HG03378 (cell line): ENCODE data around the gene ZNF618.

Experiments
- ATAC-seq: cut with Tn5 transposase; IDR thresholded peaks from one replicate; pipeline ENCODE4 v1.9.1; 2021; ENCODE audit warnings: mild to moderate bottlenecking, moderate library complexity; ENCODE audit not compliant: unreplicated experiment

Gene ZNF618

GRCh38 chr9:113953531-113953930, 77.4 kb downstream of the ZNF618 start:
- no peak for ATAC-seq

- no peak for ATAC-seq
Observed at GRCh38 chr9:113954591-113954990, 78.5 kb downstream of the ZNF618 start.

DNA sequence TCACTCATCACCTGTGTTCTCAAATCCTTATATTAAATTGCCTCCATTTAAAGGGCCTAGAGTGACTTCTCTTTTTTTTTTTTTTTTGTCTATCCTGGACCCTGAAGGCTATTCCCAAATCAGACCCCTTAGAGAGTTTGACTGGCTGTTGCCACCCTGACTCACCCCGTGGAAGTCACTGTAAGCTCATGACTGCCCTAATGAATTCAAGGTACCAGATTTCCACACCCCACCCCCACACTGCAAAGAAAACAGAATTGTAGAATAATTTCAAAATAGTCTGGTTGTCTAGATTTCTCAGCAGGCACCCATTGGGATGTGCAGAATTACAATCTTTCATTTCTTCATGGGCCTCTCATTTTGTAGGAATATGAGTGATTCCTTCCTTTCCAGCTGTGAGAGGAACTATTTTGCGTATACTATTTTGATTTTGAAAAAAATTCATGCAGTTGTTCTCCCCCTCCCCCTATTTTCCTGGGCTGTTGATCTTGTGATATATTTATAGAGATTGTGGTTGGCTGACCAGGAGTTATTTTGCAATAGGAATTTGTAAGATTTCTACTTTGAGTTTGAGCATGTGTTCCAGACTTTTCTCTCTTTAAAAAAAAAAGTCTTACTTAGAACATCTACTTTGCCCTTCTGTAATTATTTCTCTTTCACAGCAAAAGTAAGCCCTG, 79.1 kb downstream of the ZNF618 start:
- no peak for ATAC-seq

- no peak for ATAC-seq
Observed at GRCh38 chr9:113956901-113957300, 80.8 kb downstream of the ZNF618 start.

DNA sequence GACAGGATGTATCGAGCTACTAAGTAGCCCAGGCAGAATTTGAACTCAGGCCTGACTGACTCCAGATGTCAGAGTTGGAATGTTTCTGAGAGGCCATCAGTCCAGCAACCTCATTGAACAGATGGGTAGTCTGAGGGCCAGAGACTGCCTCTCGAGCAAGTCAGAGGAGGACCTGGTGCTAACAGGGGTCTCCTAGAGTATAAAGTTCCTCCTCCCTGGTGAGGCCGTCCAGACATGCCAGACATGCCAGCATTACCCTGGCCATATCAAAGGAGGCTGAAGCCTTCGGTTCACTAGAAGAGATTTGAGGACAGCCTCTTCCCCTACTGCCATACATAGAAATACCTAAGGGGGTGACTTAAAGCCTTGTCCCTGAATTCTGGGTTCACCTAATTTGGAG, 81.2 kb downstream of the ZNF618 start:
- no peak for ATAC-seq

DNA sequence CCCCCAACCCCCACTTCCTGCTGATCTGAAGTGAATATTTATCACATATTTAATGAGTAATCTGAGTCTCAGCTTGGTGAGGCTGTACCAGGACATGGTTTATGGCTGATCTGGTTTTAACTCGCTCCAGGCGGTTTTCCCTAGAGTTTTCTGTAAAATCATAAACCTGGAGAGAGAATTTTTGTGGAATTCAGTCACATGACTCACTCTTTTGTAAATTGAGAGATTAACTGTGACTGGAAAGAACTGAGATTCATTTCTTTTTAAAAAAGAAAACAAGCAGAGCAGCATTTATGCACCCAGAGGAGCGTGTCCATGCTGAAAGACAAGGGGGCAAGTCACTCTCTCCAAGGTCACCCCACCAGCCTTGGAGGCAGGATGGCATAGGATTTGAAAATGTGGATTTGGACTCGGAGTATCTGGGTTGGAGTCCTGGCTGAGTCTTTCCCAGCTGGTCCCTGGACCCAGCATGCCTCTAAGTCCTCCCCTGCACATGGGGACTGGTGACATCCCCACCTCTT, 81.8 kb downstream of the ZNF618 start:
- ATAC-seq, result no peak

DNA sequence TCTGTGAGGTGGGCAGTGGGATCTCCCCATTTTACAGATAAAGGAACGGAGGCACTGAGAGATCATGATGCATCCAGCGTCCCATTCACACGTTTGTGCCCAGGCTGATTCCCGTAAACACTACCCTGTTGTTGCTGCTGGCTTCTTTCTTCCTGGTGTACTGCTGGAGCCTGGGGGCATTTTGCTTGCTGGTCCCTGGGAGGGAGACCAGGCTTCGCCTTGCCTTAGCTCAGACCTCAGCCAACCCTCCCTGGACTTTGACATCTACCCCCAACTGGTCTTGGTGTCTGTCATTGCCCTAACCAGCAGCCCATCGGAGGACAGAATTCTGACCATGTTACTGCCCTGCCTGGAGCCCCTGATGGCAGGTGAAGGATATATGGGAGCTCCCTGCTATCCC, 82.4 kb downstream of the ZNF618 start:
- ATAC-seq, result no peak

GRCh38 chr9:113960768-113961167, 84.7 kb downstream of the ZNF618 start:
- ATAC-seq, result no peak

DNA sequence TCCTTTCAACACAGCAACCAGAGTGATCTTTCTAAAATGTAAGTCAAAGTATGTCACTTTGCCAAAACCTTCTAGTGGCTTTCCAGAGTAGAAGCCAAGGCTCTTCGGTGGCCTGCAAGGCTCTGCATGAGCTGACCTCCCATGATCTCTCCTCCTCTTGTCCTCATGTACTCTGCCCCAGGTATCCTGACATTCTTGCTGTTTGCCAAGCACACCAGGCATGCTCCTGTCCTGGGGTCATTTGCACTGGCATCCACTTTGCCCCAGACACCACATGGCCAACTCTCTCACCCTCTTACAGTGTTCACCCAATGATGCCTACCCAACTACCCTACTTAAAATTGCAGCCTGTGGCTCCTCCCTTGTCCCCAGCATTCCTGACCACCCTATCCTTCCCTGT, 86.3 kb downstream of the ZNF618 start:
- no peak for ATAC-seq

DNA sequence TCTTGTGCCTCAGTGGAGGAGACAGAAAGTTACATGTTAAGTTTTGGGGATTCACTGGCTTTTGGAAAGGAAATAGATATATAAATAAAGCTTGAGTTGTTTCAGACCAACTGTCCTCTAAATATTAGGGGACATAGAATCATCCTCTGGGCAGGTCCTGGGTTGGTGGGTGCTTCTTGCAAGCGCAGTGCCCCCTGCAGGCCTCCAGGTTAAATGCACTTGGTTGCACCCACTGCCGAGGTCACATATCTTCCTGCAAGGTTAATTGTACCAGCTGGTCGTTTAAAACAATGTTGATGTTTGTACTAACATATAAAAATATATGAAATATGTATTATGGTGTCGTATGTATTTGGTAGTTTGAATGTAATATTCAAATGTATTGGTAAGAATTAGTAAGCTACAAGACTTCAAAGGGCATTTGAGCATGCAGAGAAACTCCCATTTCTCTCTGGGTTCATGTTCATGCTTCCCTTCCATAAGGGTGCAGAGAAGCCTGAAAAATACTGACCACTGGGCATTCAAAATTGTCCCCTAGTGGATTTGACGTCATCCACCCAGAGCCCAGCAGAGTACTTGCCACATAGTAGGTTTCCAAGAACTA, 87.0 kb downstream of the ZNF618 start:
- no peak for ATAC-seq

DNA sequence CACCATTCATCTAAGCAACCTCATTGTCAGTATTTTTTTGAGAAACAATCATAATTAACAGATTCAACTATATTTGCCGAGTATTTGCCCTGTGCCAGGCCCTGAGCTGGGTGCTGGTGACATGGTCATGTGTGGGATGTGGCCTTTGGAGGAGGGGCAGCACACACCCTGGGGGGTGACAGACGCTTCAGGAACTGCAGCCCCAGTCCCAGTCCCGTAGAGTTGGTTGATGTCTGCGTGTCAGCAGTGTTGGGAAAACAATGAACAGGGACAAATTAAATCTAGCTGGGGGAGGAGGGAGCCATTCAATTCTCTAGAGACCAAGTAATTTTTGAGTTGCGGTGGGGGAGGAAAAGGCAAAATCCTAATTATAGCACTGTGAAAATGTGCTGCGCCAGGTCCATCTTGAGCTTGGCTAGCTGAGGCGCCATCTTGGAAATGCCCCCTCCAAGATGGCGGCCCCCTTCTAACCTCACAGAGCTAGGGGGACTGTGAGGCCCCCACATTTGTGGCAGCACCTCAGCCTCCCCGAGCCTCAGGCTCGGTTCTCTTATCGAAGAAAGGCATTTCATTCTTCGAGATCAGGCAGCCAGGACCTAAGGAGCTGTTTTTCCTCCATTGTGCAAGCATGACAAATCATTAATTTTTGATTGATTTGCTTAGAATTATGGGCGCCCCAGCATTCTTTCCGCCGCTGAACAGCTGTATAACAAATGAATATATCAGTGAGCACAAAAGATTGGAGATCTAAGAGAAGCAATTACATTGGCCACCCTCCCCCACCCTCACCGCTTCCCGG, 87.8 kb downstream of the ZNF618 start:
- no peak for ATAC-seq

DNA sequence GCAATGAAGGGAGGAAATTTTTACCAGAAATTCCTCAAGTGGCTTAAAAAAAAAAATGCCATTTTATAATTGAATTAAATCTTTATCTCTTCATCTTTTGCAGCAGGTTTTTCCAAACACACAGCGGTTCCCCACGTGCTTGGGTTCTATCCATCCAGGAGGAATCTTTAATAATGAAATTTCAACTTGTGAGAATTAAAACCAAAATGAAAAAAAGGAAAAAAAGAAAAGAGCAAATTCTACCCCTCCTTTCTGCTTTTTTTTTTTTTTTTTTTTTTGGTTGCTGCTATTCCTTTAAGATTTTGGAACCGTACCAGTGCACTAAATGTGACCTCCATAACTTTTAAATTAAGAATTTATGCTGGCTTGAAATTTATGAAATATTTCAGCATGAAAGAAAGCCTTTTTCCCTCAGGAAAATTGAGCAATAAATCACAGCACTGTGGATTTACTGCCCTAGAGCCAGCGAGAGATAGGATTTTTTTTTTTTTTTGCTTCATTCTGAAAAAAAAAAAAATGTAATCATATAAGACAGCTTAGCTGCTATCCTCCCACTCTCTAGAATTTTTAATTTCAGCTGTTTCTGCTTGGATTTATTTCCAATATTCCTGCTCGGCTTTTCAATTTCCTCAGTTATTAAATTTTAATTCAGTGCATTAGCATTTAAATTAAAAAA, 88.5 kb downstream of the ZNF618 start:
- no peak for ATAC-seq

- no peak for ATAC-seq
Observed at GRCh38 chr9:113966394-113966793, 90.3 kb downstream of the ZNF618 start.

DNA sequence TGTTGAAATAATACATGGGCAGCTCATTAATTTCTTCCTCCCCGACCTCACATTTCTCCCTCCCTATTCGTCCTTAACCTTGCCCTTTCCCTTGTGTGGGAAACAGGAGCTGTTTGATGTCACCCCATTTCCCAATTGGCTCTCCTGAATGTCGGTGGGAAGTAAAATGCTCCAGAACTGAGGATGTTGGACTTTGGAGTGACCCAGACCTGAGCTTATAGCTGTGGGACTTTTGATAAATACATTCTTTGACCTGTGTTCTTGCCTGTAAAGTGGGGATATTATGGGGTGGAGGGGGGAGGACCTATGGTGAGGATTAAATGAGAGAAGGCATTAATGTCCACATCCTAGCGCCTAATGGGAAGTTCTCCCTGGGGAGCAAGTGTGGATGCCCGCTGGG, 91.3 kb downstream of the ZNF618 start:
- ATAC-seq, result no peak

- ATAC-seq, result no peak
Observed at GRCh38 chr9:113969343-113969742, 93.2 kb downstream of the ZNF618 start.

DNA sequence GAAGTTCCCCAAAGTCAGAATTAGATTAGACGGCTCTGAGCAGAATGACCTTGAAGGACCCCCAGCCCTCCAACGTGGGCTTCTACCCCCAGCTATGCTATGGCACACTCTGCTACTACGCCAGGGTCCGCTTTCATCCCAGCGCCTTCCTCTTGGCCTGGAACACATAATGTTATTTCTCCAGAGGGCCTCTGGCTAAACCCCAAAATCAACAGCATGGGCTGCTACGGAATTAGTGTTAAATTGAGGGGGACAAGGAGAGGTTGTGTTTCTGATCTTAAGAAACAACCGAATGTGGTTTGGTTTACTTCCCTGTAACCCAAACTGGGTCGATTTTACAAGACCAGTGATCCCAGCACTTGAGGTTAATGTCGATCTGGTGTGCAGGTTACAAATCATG, 97.1 kb downstream of the ZNF618 start:
- no peak for ATAC-seq

DNA sequence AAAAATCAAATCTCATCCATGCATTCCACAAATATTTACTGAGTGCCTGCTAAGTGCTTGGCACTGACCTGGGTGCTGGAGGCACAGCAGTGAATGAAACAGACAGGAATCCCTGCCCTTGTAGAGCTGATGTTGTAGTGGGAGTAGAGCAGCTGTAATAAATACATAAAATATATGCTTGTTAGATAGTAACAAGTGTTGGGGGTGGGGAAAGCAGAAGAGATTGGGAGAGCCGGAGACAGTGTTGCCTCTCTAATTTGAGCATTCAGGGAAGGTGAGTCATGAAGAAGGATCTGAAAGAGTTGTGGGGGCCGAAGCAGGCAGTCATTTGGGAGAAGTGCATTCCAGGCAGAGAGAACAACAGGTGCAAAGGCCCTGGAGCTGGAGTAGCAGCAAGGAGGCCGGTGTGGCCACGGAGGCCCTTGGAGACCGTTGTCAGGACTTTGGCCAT, 97.9 kb downstream of the ZNF618 start:
- no peak for ATAC-seq

DNA sequence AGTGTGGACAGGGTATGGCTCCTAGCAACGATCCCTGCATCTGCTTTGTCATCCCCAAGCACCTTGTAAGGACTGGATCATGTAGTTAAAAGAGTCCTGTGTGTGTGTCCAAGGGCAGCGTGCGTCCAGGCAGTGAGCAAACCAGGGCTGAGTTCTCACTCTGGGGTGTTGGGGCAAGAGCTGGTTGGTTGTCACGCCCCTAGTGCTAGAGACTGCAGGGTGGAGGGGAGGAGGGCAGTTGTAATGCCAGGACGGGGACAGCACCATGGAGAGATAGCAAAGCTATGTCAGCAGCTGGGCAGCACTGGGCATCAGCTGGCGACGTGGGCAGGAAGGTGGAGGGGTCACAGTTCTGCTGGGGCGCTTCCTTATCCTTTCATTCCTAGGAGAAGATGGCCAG, 100.8 kb downstream of the ZNF618 start:
- ATAC-seq, result no peak

DNA sequence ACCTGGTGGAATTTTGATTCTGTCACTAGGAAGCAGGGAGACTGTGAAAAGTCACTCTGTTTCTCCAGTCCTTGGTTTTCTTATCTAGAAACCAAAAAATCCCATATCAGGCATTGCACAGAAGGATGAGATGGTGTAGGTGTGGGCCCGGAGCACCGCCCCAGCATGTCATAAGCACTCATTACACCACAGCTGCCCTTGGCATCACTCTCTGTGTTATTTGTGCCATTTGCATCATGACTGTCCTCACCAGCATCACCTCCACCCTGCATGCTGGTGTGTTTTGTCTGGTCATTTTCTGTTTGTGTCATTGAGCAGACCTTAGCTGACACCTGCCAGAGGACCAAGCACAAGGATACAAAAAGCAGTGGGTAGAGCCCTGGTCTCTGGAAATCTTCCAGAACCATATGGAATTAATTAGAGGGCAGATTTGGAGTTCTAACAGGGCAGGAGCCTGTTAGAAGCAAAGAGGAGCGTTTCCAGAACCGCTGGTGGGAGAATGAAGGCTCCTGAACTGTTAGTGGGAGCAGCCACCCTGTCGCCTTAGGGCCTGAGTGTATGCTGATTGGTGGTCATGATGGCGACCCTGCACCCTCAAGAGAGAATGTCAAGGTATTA, 102.7 kb downstream of the ZNF618 start:
- ATAC-seq, result no peak

GRCh38 chr9:113979343-113980127, 103.4 kb downstream of the ZNF618 start:
- no peak for ATAC-seq
